Activated T-cell treated with anti-CD3 and anti-CD28 coated beads for 4 hours (primary cell): ENCODE measurements around the gene SMAP2.
A peak's percentile ranks its signal among the peaks of the same experiment; 100 is the strongest.

Experiments used
- DNase-seq: peaks from one replicate; pipeline ENCODE4 v3.0.0-alpha.2; 2020

Gene SMAP2

DNA sequence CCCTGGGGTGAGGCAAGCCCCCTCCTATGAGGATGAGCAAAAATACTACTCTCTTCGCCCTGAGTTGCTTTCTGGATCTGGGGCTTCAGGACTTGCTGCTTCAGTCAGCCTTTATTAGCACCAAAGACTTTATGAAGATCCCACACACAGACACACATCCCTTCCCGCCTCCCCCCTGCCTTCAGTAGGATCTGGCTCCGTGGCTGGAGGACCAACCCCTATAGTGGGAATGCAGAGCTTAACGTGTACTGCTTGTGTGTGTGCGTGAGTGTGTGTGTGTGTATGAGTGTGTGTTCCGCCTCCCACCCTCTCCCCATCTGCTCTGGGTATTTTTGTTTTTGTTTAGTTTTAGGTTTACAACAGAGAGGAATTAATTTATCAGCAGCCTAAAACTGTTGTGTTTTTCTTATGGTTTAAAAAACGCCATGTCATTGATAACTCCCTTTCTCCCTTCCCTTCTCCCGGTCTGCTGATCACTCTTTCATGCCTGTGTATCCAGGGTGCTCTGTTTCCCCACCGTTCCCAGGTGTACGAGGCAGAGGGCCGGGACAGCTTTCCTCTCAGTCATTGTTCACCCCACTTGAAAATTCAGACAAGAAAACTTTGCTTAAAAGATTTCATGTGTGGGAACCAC, 49.2 kb downstream of the SMAP2 start:
- no peak for DNase-seq

DNA sequence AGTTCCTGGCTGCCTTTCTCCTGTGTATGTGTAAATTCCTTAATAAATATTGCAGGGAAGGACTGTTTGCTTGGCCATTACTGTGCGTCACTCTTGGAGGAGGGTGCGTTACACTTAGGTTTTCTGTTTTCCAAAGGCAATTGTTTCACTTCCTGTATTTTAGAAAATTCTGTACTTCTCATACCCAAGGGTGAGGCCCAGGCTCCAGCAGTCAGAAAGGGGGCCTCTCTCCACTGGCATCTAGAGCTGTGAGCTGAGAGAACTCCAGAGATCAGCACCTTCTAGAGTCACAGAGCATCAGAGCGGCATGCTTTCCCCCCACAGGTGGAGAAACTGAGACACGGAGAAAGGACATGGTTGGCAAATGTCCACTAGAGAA, 49.7 kb downstream of the SMAP2 start:
- no peak for DNase-seq

DNA sequence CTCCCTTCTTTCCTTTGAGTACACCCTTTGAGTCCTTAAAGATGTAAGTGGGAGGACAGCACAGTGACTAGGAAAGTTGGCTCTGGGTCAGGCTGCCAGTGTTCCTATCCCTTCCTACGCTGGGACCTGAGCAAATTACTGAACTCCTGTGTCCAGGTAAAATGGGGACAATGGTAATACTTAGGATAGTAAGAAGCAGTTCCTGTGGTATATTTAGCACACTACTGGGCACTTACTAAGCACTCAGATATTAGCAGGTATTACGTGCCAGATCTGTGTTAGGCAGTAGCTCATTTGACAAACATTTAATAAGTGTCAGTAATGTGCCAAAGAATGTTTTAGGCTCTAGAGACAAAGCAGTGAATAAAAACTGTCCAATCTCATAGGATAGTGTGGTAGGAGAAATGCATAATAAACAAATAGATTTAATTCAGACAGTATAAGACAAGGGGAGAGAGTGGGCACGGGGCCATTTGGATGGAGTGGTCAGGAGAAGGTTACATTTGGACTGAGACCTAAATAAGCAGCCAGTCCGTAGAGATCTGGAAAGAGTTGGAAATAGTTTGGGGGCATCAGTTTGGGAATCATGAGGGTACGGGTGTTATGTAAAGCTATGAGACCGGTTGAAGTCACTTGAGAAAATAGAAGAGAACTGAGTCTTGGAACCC, 50.6 kb downstream of the SMAP2 start:
- DNase-seq, result no peak

- DNase-seq, result no peak
Observed at GRCh38 chr1:40425198-40425597, 51.7 kb downstream of the SMAP2 start.

GRCh38 chr1:40431385-40431784, 57.9 kb downstream of the SMAP2 start:
- DNase-seq, result no peak

- no peak for DNase-seq
Observed at GRCh38 chr1:40432644-40433390, 59.3 kb downstream of the SMAP2 start.

DNA sequence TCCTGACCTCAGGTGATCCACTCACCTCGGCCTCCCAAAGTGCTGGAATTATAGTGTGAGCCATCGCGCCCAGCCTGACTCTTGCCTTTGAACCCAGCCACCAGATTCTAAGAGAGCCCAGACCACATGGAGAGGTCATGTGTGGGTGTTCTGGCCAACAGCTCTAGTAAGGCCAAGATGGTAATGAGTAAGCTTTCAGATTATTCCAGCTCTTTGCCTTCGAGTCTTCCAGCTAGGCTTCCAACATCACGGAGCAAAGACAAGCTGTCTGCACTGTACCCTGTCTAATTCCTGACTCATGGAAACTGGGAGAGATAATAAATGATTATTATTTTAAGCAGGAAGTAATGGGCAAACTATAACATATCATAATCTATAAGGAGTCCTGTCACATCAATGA, 61.9 kb downstream of the SMAP2 start:
- no peak for DNase-seq

GRCh38 chr1:40435876-40436275, 62.3 kb downstream of the SMAP2 start:
- DNase-seq, result no peak

DNA sequence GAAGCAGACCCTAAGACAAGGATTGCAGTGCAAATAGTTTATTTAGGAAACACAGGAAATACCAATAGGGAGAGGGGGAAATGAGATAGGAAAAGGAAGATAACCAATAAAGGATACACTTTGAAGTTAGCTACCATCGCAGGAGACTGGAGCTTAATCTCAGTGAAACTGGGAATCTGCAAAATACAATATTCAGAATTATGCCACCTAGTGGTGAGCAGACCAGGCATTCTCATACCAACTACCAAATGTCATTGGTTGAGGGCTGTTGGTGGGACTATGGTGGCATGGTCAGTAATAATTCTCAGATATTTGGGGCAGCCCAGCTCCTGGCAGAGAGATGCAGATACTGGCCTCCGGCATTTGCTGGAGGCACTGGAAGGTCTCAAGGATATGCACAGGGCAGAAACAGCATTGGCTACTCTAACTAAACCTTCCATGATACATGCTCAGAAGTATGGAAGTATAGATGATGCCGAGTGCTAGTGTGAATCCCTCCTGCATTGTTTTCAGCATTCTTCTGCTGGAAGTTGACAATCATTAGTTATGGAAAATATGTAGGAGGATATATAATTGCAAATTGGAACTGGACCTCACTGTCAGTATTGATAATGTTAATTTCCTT, 65.0 kb downstream of the SMAP2 start:
- peak; percentile 14 for DNase-seq

DNA sequence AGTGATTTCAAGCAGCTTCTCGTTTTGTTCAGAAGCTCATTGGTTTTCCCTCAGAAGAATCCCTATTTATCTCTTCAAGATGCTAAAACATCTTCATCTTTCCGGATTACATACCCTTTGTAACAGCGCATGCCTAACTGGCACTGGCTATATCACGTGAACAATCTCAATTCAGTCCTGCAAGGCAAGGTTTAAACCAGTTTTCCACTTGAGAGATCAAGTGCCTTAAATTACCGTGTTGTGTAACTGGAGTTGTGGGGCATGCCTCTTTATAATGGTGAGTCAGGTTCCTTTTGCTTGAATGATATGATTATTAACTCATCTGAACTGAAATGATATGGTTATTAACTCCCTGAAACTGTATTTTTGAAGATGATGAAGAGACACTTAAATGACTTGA, 65.7 kb downstream of the SMAP2 start:
- DNase-seq, result no peak

GRCh38 chr1:40449684-40450494, 76.4 kb downstream of the SMAP2 start, which contains the start of gene ZFP69B:
ZFP69B (plus strand) TSS chr1:40450476; CDS start chr1:40450962, 486 bp downstream.
- peak; percentile 80 for DNase-seq

DNA sequence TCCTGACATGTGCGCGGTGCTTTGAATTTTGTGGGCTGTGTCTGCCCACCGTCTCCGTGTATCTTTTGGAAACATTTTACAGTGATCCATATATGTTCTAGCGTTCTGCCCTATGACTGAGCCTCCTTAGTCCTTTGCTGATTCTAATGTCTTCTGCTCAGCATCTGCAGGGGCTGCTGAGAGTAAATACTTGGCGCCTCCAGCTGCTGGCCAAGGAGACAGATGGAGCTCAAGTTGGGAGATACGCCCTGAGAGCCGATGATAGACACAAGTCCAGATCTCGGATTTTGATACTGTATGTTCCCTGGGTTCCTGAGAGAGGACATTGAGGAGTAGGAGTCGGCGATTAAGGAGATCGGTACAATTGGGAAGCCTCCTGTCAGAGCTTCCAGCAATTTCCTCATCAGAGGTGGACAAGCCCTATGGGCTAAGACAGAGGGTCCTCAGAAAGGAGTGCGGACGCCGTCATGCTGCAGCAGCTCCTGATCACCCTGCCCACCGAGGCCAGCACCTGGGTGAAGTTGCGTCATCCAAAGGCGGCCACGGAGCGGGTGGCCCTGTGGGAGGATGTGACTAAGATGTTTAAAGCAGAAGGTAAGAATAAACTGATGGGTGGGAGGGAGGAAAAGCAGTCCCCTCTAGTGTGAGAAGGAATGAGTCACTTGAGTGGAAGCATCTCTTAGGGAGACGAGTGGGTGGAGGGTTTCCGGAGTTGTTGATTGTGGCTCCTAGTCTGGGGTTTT, 77.1 kb downstream of the SMAP2 start:
- peak; percentile 79 for DNase-seq

DNA sequence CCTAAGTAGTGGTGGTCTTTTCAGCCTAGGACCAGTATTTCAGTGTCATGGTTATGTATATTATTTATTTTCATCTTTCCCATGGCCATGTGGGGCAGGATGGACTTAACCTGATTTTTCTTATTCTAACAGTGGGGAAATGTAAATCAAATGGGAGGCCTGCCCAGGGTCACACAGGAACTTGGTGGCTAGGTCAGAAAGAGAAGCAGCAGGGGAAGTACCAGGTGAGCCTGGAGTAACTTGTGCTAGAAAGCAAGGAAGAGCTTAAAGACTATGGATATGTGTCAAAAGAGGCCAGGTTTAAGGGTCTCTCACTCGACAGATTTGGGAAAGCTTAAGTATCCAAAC, 77.7 kb downstream of the SMAP2 start:
- DNase-seq, result no peak

DNA sequence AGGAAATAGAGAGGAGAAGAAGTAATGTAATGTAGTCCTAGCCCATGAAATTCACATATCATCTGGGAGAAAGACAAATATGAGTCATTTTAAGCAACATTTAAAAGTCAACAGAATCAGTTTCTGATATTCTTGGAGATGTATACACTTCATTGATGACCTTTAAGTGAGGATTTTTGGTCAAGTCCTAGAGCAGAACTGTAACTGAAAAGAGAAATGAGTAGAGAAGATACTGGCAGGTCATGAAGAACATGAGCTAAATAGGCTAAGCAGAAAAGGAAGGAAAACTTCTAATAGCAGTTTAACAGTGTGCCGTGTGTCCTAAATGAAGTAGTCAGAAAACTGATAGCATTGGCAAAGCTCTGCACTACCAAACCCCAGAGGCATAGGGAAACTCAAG, 81.3 kb downstream of the SMAP2 start:
- no peak for DNase-seq

- no peak for DNase-seq
Observed at GRCh38 chr1:40462956-40463590, 89.5 kb downstream of the SMAP2 start.

DNA sequence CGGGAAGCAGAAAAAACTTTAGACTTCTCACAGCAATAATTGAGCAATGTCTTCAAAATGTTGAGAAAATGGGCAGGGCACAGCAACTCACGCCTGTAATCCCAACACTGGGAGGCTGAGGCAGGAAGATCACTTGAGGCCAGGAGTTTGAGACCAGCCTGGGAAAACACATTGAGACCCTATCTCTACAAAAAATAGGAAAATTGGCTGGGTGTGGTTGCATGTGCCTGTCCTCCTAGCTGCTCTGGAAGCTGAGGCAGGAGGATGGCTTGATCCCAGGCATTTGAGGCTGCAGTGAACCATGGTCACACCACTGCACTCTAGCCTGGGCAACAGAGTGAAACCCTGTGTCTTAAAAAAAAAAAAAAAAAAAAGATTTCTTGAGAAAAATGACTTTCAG, 95.8 kb downstream of the SMAP2 start:
- DNase-seq, result no peak
